GM13976 (cell line): Measurements from ENCODE around the gene EMSY.

Experiments
- DNase-seq: peaks from one replicate; pipeline ENCODE4 v3.0.0; 2012; ENCODE audit warnings: low spot score
- CTCF ChIP-seq: IDR thresholded peaks from 2 replicates; pipeline ENCODE4 v1.5.1; 2012; ENCODE audit warnings: borderline replicate concordance, mild to moderate bottlenecking; ENCODE audit not compliant: insufficient read depth; ENCODE audit errors: extremely low read depth, missing control alignments, control extremely low read depth
- in situ Hi-C: fragments of 300-500 bp; cut with MboI; formaldehyde crosslinking; loops from one replicate; pipeline ENCODE4 v1.12.0; 2022; ENCODE audit warnings: low sequenced_read_pairs, mixed read lengths, inconsistent platforms; ENCODE audit not compliant: unreplicated experiment

Gene EMSY

GRCh38 chr11:76524919-76525318 is 80.1 kb downstream of the EMSY start:
- in situ Hi-C loops: no loop called here
- no peak for TF ChIP-seq CTCF
- no peak for DNase-seq

- TF ChIP-seq CTCF: no peak
- in situ Hi-C loops: no loop called here
- DNase-seq: no peak
These were observed 82.1 kb downstream of the EMSY start for GRCh38 chr11:76526878-76527277.

GRCh38 chr11:76542436-76542835 is 97.6 kb downstream of the EMSY start:
- in situ Hi-C loops: no loop called here
- no peak for TF ChIP-seq CTCF
- no peak for DNase-seq

- no peak for DNase-seq
- in situ Hi-C loops: no loop called here
- TF ChIP-seq CTCF: no peak
These were observed 98.3 kb downstream of the EMSY start for GRCh38 chr11:76543006-76543703.

- in situ Hi-C loops: no loop called here
- TF ChIP-seq CTCF: no peak
- no peak for DNase-seq
These were observed 106.0 kb downstream of the EMSY start for GRCh38 chr11:76550781-76551180.

GRCh38 chr11:76551400-76551799 is 106.6 kb downstream of the EMSY start:
- in situ Hi-C loops: no loop called here
- no peak for TF ChIP-seq CTCF
- no peak for DNase-seq

GRCh38 chr11:76552987-76553386 is 108.2 kb downstream of the EMSY start:
- in situ Hi-C loops: no loop called here
- no peak for DNase-seq
- no peak for TF ChIP-seq CTCF
